Ammon's horn (tissue), 1 donor: ENCODE data around the gene NPRL2.

ENCODE experiments used
- DNase-seq: peaks from one replicate; pipeline ENCODE4 v3.0.0-alpha.2; 2016; ENCODE audit warnings: low spot score

Gene NPRL2

GRCh38 chr3:50347187-50347813, 3.3 kb downstream of the NPRL2 start:
- peak; percentile 81 for DNase-seq

- no peak for DNase-seq
These were observed 4.9 kb downstream of the NPRL2 start, which contains the start of gene ZMYND10 for GRCh38 chr3:50345586-50346234. Gene ZMYND10, minus strand, starts transcription at chr3:50345732. Its CDS starts 153 bp downstream, at chr3:50345579.

GRCh38 chr3:50345008-50345407, 5.6 kb downstream of the NPRL2 start:
- no peak for DNase-seq

GRCh38 chr3:50342813-50343633, 7.6 kb downstream of the NPRL2 start:
- DNase-seq = no peak

GRCh38 chr3:50341996-50342650, 8.5 kb downstream of the NPRL2 start:
- no peak for DNase-seq

- DNase-seq = no peak
These were observed 9.0 kb downstream of the NPRL2 start for GRCh38 chr3:50341537-50341936.

- DNase-seq = no peak
These were observed 9.9 kb downstream of the NPRL2 start, which contains the start of gene RASSF1 for GRCh38 chr3:50340448-50341329. Gene RASSF1, minus strand, starts transcription at chr3:50340836. Its CDS starts 31 bp downstream, at chr3:50340805.

- no peak for DNase-seq
These were observed 10.5 kb downstream of the NPRL2 start for GRCh38 chr3:50340147-50340447.

- DNase-seq = no peak
These were observed 11.0 kb downstream of the NPRL2 start for GRCh38 chr3:50339485-50340146.

GRCh38 chr3:50338965-50339364, 11.6 kb downstream of the NPRL2 start:
- DNase-seq = no peak

- peak; percentile 99 for DNase-seq
These were observed 13.3 kb downstream of the NPRL2 start for GRCh38 chr3:50337175-50337861.

GRCh38 chr3:50336452-50337174, 14.0 kb downstream of the NPRL2 start:
- no peak for DNase-seq

GRCh38 chr3:50334339-50335075, 16.1 kb downstream of the NPRL2 start:
- DNase-seq = no peak

- no peak for DNase-seq
These were observed 16.7 kb downstream of the NPRL2 start for GRCh38 chr3:50333744-50334328.

GRCh38 chr3:50331364-50331907, 19.1 kb downstream of the NPRL2 start:
- no peak for DNase-seq

GRCh38 chr3:50330330-50330729, 20.2 kb downstream of the NPRL2 start:
- DNase-seq = no peak

- peak; percentile 99 for DNase-seq
These were observed 22.5 kb downstream of the NPRL2 start, which contains the start of gene TUSC2 for GRCh38 chr3:50327943-50328691. Gene TUSC2, minus strand, starts transcription at chr3:50328223. Its CDS starts 124 bp downstream, at chr3:50328099.
